SK-N-SH (cell line): Measurements from ENCODE around the gene IFT122.

ENCODE experiments used
- CTCF ChIP-seq: fragments of 200-600 bp; sonication (generic); IDR thresholded peaks from 2 replicates; pipeline ENCODE4 v1.6.1; 2017; ENCODE audit warnings: antibody characterized with exemption, mild to moderate bottlenecking, moderate library complexity
- EP300 ChIP-seq, 2 experiments: IDR thresholded peaks; 2 replicates each; pipeline versions ENCODE4 v1.4.0 to v1.6.1; 2012; ENCODE audit warnings: borderline replicate concordance in 1 of 2, low read depth in 1 of 2, low read length in 1 of 2
- EZH2phosphoT487 ChIP-seq: fragments of 200-600 bp; sonication (generic); IDR thresholded peaks from 2 replicates; pipeline ENCODE4 v1.6.1; 2017; ENCODE audit warnings: low read depth, mixed run types, mild to moderate bottlenecking, antibody characterized with exemption, moderate library complexity, borderline replicate concordance
- GABPA ChIP-seq: IDR thresholded peaks from 2 replicates; pipeline ENCODE4 v1.4.0; 2012; ENCODE audit warnings: low read depth, mild to moderate bottlenecking
- IRF3 ChIP-seq: fragments of 150-350 bp; IDR thresholded peaks from 2 replicates; pipeline ENCODE4 v1.6.1; 2016; ENCODE audit warnings: mild to moderate bottlenecking, low read depth, low read length
- NFIC ChIP-seq: IDR thresholded peaks from 2 replicates; pipeline ENCODE4 v1.4.0; 2012; ENCODE audit warnings: borderline replicate concordance
- POLR2AphosphoS5 ChIP-seq: IDR thresholded peaks from 2 replicates; pipeline ENCODE4 v1.6.1; 2012; ENCODE audit warnings: low read depth, low read length
- RAD21 ChIP-seq: IDR thresholded peaks from 2 replicates; pipeline ENCODE4 v1.6.1; 2012; ENCODE audit warnings: mild to moderate bottlenecking, low read length
- TAF1 ChIP-seq: IDR thresholded peaks from 2 replicates; pipeline ENCODE4 v1.6.1; 2012; ENCODE audit warnings: low read depth, mild to moderate bottlenecking, low read length, moderate library complexity, borderline replicate concordance
- USF2 ChIP-seq: fragments of 150-350 bp; IDR thresholded peaks from 2 replicates; pipeline ENCODE4 v1.6.1; 2017; ENCODE audit warnings: antibody characterized with exemption, low read length, low read depth, borderline replicate concordance
- YY1 ChIP-seq: IDR thresholded peaks from 2 replicates; pipeline ENCODE4 v1.4.0; 2012; ENCODE audit warnings: low read depth, mild to moderate bottlenecking
- TF ChIP-seq, protein P1 (sequence below): IDR thresholded peaks from 2 replicates; pipeline ENCODE4 v1.6.1; 2012; ENCODE audit warnings: mild to moderate bottlenecking, low read depth, low read length, moderate library complexity
- TF ChIP-seq, protein P2 (sequence below): IDR thresholded peaks from 2 replicates; pipeline ENCODE4 v1.4.0; 2012; ENCODE audit warnings: low read depth

DNA sequence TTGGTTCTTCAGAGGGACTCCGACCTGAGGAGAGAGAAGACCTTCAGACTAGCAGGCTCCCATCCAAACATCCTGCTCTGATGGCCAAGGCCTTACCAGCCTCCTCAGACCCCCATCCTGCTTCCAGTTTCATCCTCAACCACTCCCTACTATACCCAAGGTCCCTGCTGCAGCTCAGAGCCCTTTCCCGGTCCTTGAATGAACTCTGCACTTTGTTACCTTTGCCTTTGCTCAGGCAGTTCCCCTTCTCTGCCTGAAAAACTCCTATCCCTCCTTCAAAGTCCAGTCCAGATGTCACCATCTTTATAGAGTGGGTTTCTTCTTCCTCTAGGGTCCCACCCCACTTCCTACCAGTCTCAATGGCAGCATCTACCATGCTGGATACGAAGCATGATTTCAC lies 24.6 kb upstream of the IFT122 start:
- no peak for TF ChIP-seq TAF1
- no peak for TF ChIP-seq CTCF
- no peak for TF ChIP-seq EZH2phosphoT487
- TF ChIP-seq, protein P1, sequence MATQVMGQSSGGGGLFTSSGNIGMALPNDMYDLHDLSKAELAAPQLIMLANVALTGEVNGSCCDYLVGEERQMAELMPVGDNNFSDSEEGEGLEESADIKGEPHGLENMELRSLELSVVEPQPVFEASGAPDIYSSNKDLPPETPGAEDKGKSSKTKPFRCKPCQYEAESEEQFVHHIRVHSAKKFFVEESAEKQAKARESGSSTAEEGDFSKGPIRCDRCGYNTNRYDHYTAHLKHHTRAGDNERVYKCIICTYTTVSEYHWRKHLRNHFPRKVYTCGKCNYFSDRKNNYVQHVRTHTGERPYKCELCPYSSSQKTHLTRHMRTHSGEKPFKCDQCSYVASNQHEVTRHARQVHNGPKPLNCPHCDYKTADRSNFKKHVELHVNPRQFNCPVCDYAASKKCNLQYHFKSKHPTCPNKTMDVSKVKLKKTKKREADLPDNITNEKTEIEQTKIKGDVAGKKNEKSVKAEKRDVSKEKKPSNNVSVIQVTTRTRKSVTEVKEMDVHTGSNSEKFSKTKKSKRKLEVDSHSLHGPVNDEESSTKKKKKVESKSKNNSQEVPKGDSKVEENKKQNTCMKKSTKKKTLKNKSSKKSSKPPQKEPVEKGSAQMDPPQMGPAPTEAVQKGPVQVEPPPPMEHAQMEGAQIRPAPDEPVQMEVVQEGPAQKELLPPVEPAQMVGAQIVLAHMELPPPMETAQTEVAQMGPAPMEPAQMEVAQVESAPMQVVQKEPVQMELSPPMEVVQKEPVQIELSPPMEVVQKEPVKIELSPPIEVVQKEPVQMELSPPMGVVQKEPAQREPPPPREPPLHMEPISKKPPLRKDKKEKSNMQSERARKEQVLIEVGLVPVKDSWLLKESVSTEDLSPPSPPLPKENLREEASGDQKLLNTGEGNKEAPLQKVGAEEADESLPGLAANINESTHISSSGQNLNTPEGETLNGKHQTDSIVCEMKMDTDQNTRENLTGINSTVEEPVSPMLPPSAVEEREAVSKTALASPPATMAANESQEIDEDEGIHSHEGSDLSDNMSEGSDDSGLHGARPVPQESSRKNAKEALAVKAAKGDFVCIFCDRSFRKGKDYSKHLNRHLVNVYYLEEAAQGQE = no peak
- no peak for TF ChIP-seq EP300 (IDR thresholded peaks at IDR 0.05; ENCODE audit: borderline replicate concordance in 1 of 2, low read depth in 1 of 2, low read length in 1 of 2)
- no peak for TF ChIP-seq GABPA
- no peak for TF ChIP-seq USF2
- TF ChIP-seq YY1 = no peak
- TF ChIP-seq, protein P2, sequence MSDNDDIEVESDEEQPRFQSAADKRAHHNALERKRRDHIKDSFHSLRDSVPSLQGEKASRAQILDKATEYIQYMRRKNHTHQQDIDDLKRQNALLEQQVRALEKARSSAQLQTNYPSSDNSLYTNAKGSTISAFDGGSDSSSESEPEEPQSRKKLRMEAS = no peak
- TF ChIP-seq RAD21 = no peak
- TF ChIP-seq IRF3 = no peak
- no peak for TF ChIP-seq POLR2AphosphoS5
- TF ChIP-seq NFIC = no peak
